Melanocyte of skin (primary cell): ENCODE measurements around the gene CSTA. TPM values are rescaled to one million over a fixed set of nuclear protein-coding genes. Genes with fewer than 3 reads are reported as not detected.

Experiments
- total RNA-seq, 2 donors: library from RNA; depleted of rRNA; stranded (reverse); fragments of >200 nt; gene quantifications; 2 replicates each; pipeline ENCODE4 v1.2.3, GENCODE V29; 2012

Gene CSTA
- total RNA-seq: under 1 TPM in 1 of 2 donors, not detected in 1; 0.34 TPM

DNA sequence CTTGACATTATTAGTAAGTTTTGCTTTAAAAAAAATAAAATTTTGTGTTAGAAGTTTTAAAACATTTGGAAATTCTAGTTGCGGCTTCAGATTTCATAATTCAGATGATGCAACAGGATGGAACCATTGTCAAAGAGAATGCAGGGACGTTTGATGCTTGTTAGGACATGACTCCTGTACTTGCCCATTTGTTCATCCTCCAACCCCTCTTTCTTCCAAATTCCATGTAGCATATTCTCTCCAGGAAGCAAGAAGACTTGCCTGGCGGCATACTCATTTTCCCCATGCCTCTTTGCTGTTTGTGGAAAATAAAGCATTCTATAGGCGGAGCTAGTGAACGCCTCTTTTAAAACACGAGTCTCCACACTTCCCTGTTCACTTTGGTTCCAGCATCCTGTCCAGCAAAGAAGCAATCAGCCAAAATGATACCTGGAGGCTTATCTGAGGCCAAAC is at the start of gene CSTA:
Gene CSTA, plus strand, starts transcription at position 378 of the 453 bp plus-strand sequence. Its CDS starts 45 bp downstream, at position 423.

DNA sequence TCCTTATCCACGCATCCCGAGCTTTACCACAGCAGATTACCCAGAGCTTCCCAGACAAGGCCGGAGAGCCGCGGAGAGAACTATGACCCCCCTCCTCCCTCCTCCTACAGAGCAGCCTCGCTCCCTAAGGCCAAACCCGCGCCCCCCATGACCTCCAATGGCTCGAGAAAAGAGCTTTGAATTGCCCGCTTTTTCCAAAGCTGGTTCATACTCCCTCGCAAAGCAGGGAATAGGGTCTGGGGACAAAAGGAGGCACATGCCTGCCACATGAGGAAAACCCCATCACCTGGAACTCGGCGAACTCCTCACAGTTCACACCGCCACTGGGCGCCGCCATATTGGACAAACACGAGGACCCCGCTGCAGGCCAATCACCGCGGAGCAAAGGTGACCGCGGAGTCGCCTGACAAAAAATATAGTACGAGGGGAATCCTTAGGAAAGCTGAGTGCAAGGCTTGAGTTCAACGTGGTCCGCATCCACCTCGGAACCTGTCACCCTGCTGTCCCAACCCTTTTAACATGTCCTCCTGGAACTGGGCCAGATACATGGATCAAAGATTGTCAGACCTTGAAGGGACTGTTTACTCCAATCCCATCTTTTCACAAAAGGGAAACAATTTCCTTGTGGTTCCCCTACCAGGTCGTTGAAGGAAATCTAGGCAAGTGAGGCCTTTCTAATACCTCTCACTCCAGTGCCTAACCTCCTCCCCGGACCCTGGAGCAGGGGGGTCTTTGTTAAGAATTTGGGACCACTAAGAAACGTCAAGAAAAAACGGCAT is 58.0 kb downstream of the CSTA start, which contains the start of gene MIX23:
Gene MIX23, minus strand, starts transcription at position 344 of the 779 bp plus-strand sequence. Its CDS starts 7 bp downstream, at position 337.

GRCh38 chr3:122383771-122384697 is 59.0 kb downstream of the CSTA start, which contains the start of gene FAM162A:
FAM162A (plus strand) TSS chr3:122384182; CDS start chr3:122384266, 84 bp downstream.

Other genes with a start within 250 kb of the CSTA start
- gene CASR, start 141.6 kb upstream of the CSTA start, total RNA-seq: not detected
- gene MIX23, start 58.0 kb downstream of the CSTA start, total RNA-seq: 10 to 100 TPM; 15.1 to 56.9 TPM
- 10 to 100 TPM; 12.0 to 14.3 TPM for gene FAM162A, start 58.9 kb downstream of the CSTA start, total RNA-seq
- 1 to 10 TPM; 3.4 to 4.3 TPM for gene WDR5B, start 90.8 kb downstream of the CSTA start, total RNA-seq
- 10 to 100 TPM; 43.0 to 44.0 TPM for gene KPNA1, start 189.7 kb downstream of the CSTA start, total RNA-seq
- gene PARP9, start 239.1 kb downstream of the CSTA start, total RNA-seq: 10 to 100 TPM; 90.6 to 96.7 TPM
- 100 to 1,000 TPM; 111 to 142 TPM for gene DTX3L, start 239.1 kb downstream of the CSTA start, total RNA-seq